Measurements from ENCODE around the gene ARID4B. TPM values are rescaled to one million over a fixed set of nuclear protein-coding genes. Genes with fewer than 3 reads are reported as not detected.
"Not testable (repeated sequence)": the region's sequence is repeated elsewhere in the genome, so short reads cannot be mapped to it uniquely, and the experiment has no call there.

Gene ARID4B
- 43.6 and 56.4 TPM in 2 replicates for total RNA-seq (2014; rRNA removed; shearing (Covaris generic); ENCODE audit: low replicate concordance)

GRCh38 chr1:235327559-235328270 is at the start of gene ARID4B:
Gene ARID4B (minus strand): TSS chr1:235328179. CDS start chr1:235326919, 1,260 bp downstream.
- peaks cover 88% of the 10 kb centered on the region for H3K79me2 ChIP-seq (ENCODE audit: low read length)
- no peaks in the 10 kb centered on the region for H3K9me2 ChIP-seq (replicated peaks; ENCODE audit: insufficient read depth, low read length)
- H2AFZ ChIP-seq (ENCODE audit: low read length) = peak within 1 kb of the TSS; percentile 63; the same call in 1 of the 2 replicates
- peak within 1 kb of the TSS; percentile 91 for H3K27ac ChIP-seq (ENCODE audit: low read length)
- peaks cover 19% of the 10 kb centered on the region; the same call in 1 of the 2 replicates for H3K36me3 ChIP-seq (ENCODE audit: insufficient read depth, low read length)
- no peaks in the 10 kb centered on the region for H3K9me3 ChIP-seq (ENCODE audit: low read length)
- peak within 1 kb of the TSS; percentile 94 for H3K4me2 ChIP-seq (ENCODE audit: low read depth, low read length, poor library complexity, severe bottlenecking)
- H3K27me3 ChIP-seq (ENCODE audit: low read length) = no peaks in the 10 kb centered on the region
- H3K9ac ChIP-seq (ENCODE audit: low read length) = peak within 1 kb of the TSS; percentile 92
- no peak for DNase-seq
- peak within 1 kb of the TSS; percentile 82 for H3K4me3 ChIP-seq (ENCODE audit: low read length)
- peaks cover 40% of the 10 kb centered on the region for H3K4me1 ChIP-seq (ENCODE audit: low read length)
- peaks cover 24% of the 10 kb centered on the region for H4K20me1 ChIP-seq (ENCODE audit: insufficient read depth, low read depth, low read length)

- no peak overlapping the region for H3K4me2 ChIP-seq (ENCODE audit: low read depth, low read length, poor library complexity, severe bottlenecking)
- H3K27ac ChIP-seq (ENCODE audit: low read length) = no peak overlapping the region
- H3K36me3 ChIP-seq (ENCODE audit: insufficient read depth, low read length) = peaks cover 6% of the 10 kb centered on the region
- no peaks in the 10 kb centered on the region for H3K27me3 ChIP-seq (ENCODE audit: low read length)
- no peaks in the 10 kb centered on the region for H3K4me1 ChIP-seq (ENCODE audit: low read length)
- no peak overlapping the region for H3K9ac ChIP-seq (ENCODE audit: low read length)
- H3K9me2 ChIP-seq (replicated peaks; ENCODE audit: insufficient read depth, low read length) = no peaks in the 10 kb centered on the region
- peaks cover 53% of the 10 kb centered on the region for H3K79me2 ChIP-seq (ENCODE audit: low read length)
- H2AFZ ChIP-seq (ENCODE audit: low read length) = no peak overlapping the region
- no peaks in the 10 kb centered on the region for H4K20me1 ChIP-seq (ENCODE audit: insufficient read depth, low read depth, low read length)
- no peaks in the 10 kb centered on the region for H3K9me3 ChIP-seq (ENCODE audit: low read length)
- no peak overlapping the region for H3K4me3 ChIP-seq (ENCODE audit: low read length)
- DNase-seq = no peak
Measured at GRCh38 chr1:235375919-235376605, 48.1 kb upstream of the ARID4B start.

DNA sequence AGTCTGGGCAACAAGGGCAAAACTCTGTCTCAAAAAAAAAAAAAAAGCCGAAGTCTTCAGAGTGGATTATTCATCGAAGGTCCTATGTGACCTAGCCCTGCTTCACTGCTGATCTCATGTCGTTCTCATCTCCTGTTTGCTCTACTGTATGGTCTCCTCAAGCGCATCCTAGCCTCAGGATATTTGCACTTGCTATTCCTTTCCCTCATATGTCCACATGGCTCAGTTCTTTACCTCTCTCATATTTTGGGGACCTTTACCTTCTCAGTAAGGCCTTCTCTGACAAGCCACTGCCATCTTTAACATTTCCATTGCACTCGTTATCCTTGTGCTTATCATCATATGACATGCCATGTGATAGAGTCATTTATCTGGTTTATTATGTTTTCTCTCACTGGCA is 41.8 kb upstream of the ARID4B start:
- Histone ChIP-seq H3K4me2 (ENCODE audit: low read depth, low read length, poor library complexity, severe bottlenecking) (no peak overlapping the region), H3K27me3 (ENCODE audit: low read length) (no peaks in the 10 kb centered on the region), H3K9me2 (replicated peaks; ENCODE audit: insufficient read depth, low read length) (no peaks in the 10 kb centered on the region), H2AFZ (ENCODE audit: low read length) (no peak overlapping the region), H3K9me3 (ENCODE audit: low read length) (no peaks in the 10 kb centered on the region), H3K79me2 (ENCODE audit: low read length) (peaks cover 51% of the 10 kb centered on the region), H3K4me1 (ENCODE audit: low read length) (peaks cover 20% of the 10 kb centered on the region), H3K9ac (ENCODE audit: low read length) (no peak overlapping the region), H4K20me1 (ENCODE audit: insufficient read depth, low read depth, low read length) (no peaks in the 10 kb centered on the region), H3K4me3 (ENCODE audit: low read length) (no peak overlapping the region), H3K27ac (ENCODE audit: low read length) (no peak overlapping the region), H3K36me3 (ENCODE audit: insufficient read depth, low read length) (no peaks in the 10 kb centered on the region)
- no peak for DNase-seq

GRCh38 chr1:235368428-235368827 is 40.4 kb upstream of the ARID4B start:
- Histone ChIP-seq H2AFZ (ENCODE audit: low read length) (no peak overlapping the region), H3K79me2 (ENCODE audit: low read length) (peaks cover 51% of the 10 kb centered on the region), H3K27ac (ENCODE audit: low read length) (no peak overlapping the region), H3K9me2 (replicated peaks; ENCODE audit: insufficient read depth, low read length) (no peaks in the 10 kb centered on the region), H3K4me1 (ENCODE audit: low read length) (peaks cover 20% of the 10 kb centered on the region), H3K4me2 (ENCODE audit: low read depth, low read length, poor library complexity, severe bottlenecking) (peak overlapping the region; percentile 91), H4K20me1 (ENCODE audit: insufficient read depth, low read depth, low read length) (no peaks in the 10 kb centered on the region), H3K9ac (ENCODE audit: low read length) (peak overlapping the region; percentile 87), H3K9me3 (ENCODE audit: low read length) (no peaks in the 10 kb centered on the region), H3K36me3 (ENCODE audit: insufficient read depth, low read length) (no peaks in the 10 kb centered on the region), H3K27me3 (ENCODE audit: low read length) (no peaks in the 10 kb centered on the region), H3K4me3 (ENCODE audit: low read length) (peak overlapping the region; percentile 92)
- no peak for DNase-seq

DNA sequence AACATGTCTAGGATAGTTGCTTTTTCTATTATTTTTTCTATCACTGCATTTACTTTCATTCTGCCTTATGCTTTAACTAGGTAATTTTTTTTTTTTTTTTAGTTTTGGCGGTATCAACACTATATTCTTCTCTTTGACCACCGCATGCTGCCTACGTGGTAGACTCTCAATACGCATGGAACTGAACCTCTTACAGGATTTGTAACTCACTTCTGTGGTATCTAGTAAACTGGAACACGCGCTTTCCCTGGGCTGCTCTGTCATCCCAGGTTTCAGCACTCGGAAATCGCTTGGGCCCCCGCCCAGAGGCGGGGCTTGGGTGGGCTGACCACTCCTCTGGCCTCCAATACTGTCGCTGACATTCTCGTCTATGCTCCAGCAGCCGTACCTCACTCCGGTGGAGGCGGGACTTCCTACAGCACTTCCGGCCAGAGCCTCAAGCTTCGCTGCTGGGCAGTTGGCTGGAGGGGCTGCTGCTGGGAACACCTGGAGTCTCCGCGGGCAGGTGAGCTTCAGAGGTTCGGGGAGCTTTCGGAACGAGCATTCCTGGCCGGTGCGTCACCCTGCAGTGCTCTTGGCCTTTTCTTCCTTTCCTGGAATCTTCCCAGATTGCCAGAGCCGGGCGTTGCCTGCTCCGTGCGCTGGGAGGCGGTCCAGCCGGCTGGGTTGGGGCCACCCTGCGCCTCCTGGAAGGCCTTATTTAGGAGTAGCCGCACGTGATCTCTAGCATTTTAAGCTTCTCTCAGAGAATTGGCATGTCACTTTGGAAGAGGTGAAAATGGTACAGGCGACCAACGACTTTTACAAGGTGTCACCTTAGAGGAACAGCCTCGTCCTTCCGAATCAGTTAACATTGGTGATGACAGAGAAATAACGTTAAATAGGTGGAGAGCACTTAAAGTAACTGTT is 39.3 kb upstream of the ARID4B start, which contains the start of gene TBCE:
Gene TBCE, plus strand, starts transcription at position 428 of the 909 bp plus-strand sequence. CDS start 12,623 bp downstream, outside the sequence.
- Histone ChIP-seq H3K4me3 (ENCODE audit: low read length) (peak within 1 kb of the TSS; percentile 92), H4K20me1 (ENCODE audit: insufficient read depth, low read depth, low read length) (no peaks in the 10 kb centered on the region), H3K79me2 (ENCODE audit: low read length) (peaks cover 43% of the 10 kb centered on the region), H3K27ac (ENCODE audit: low read length) (no peak within 1 kb of the TSS), H3K36me3 (ENCODE audit: insufficient read depth, low read length) (no peaks in the 10 kb centered on the region), H3K9me3 (ENCODE audit: low read length) (no peaks in the 10 kb centered on the region), H3K4me1 (ENCODE audit: low read length) (peaks cover 20% of the 10 kb centered on the region), H2AFZ (ENCODE audit: low read length) (peak within 1 kb of the TSS; percentile 94), H3K9ac (ENCODE audit: low read length) (peak within 1 kb of the TSS; percentile 87), H3K27me3 (ENCODE audit: low read length) (no peaks in the 10 kb centered on the region), H3K4me2 (ENCODE audit: low read depth, low read length, poor library complexity, severe bottlenecking) (peak within 1 kb of the TSS; percentile 91), H3K9me2 (replicated peaks; ENCODE audit: insufficient read depth, low read length) (no peaks in the 10 kb centered on the region)
- DNase-seq = peak; percentile 97

GRCh38 chr1:235366286-235366685 is 38.3 kb upstream of the ARID4B start:
- DNase-seq = no peak
- no peaks in the 10 kb centered on the region for H4K20me1 ChIP-seq (ENCODE audit: insufficient read depth, low read depth, low read length)
- peak overlapping the region; percentile 92; the same call in 1 of the 2 replicates for H3K4me3 ChIP-seq (ENCODE audit: low read length)

GRCh38 chr1:235364189-235364588 is 36.2 kb upstream of the ARID4B start:
- not testable (repeated sequence) for H3K9ac ChIP-seq (ENCODE audit: low read length); H3K4me3 ChIP-seq (ENCODE audit: low read length); H3K36me3 ChIP-seq (ENCODE audit: insufficient read depth, low read length); H3K27ac ChIP-seq (ENCODE audit: low read length); H2AFZ ChIP-seq (ENCODE audit: low read length); H3K27me3 ChIP-seq (ENCODE audit: low read length); H3K9me2 ChIP-seq (replicated peaks; ENCODE audit: insufficient read depth, low read length); H4K20me1 ChIP-seq (ENCODE audit: insufficient read depth, low read depth, low read length); H3K9me3 ChIP-seq (ENCODE audit: low read length); H3K4me2 ChIP-seq (ENCODE audit: low read depth, low read length, poor library complexity, severe bottlenecking); DNase-seq
- peaks cover 20% of the 10 kb centered on the region for H3K79me2 ChIP-seq (ENCODE audit: low read length)
- H3K4me1 ChIP-seq (ENCODE audit: low read length) = peaks cover 20% of the 10 kb centered on the region

More at GRCh38 chr1:235366286-235366685, 38.3 kb upstream of the ARID4B start:
- Histone ChIP-seq H3K36me3 (ENCODE audit: insufficient read depth, low read length) (no peaks in the 10 kb centered on the region), H3K9me2 (replicated peaks; ENCODE audit: insufficient read depth, low read length) (no peaks in the 10 kb centered on the region), H3K79me2 (ENCODE audit: low read length) (peaks cover 35% of the 10 kb centered on the region), H3K4me1 (ENCODE audit: low read length) (peaks cover 20% of the 10 kb centered on the region), H3K4me2 (ENCODE audit: low read depth, low read length, poor library complexity, severe bottlenecking) (peak overlapping the region; percentile 91), H3K27me3 (ENCODE audit: low read length) (no peaks in the 10 kb centered on the region), H3K27ac (ENCODE audit: low read length) (no peak overlapping the region), H3K9ac (ENCODE audit: low read length) (peak overlapping the region; percentile 87), H3K9me3 (ENCODE audit: low read length) (no peaks in the 10 kb centered on the region), H2AFZ (ENCODE audit: low read length) (peak overlapping the region; percentile 44; the same call in 1 of the 2 replicates)
